Measurements from ENCODE around the gene POLR3K. TPM values are rescaled to one million over a fixed set of nuclear protein-coding genes. Genes with fewer than 3 reads are reported as not detected.
"Not testable (repeated sequence)": the region's sequence is repeated elsewhere in the genome, so short reads cannot be mapped to it uniquely, and the experiment has no call there.

Gene POLR3K
- polyA plus RNA-seq, 4 donors: 11.3 to 13.2 (median 12.9) TPM

GRCh38 chr16:24151-24550 lies 29.3 kb downstream of the POLR3K start:
- DNase-seq (ENCODE audit: low read depth in 4 of 4, low spot score in 3 of 4): not testable (repeated sequence)

- not testable (repeated sequence) for DNase-seq (ENCODE audit: low read depth in 4 of 4, low spot score in 3 of 4)
These were observed 32.5 kb downstream of the POLR3K start for GRCh38 chr16:20886-21285.

GRCh38 chr16:17062-17765 lies 36.2 kb downstream of the POLR3K start:
- DNase-seq (ENCODE audit: low read depth in 4 of 4, low spot score in 3 of 4): not testable (repeated sequence)

GRCh38 chr16:10772-11171 lies 42.6 kb downstream of the POLR3K start:
- DNase-seq (ENCODE audit: low read depth in 4 of 4, low spot score in 3 of 4): not testable (repeated sequence)

- no peak for DNase-seq (ENCODE audit: low read depth in 4 of 4, low spot score in 3 of 4)
These were observed 43.3 kb downstream of the POLR3K start for GRCh38 chr16:9903-10665.

Other genes with a start within 250 kb of the POLR3K start
- gene SNRNP25, start 220 bp upstream of the POLR3K start, polyA plus RNA-seq (ENCODE audit: insufficient read length in 4 of 4): 10 to 100 TPM; 41.8 to 52.1 (median 47.6) TPM
- 10 to 100 TPM; 21.4 to 28.8 (median 28.1) TPM for gene RHBDF1, start 19.0 kb upstream of the POLR3K start, polyA plus RNA-seq (ENCODE audit: insufficient read length in 4 of 4)
- gene MPG, start 24.6 kb upstream of the POLR3K start, polyA plus RNA-seq (ENCODE audit: insufficient read length in 4 of 4): 10 to 100 TPM; 20.7 to 35.2 (median 23.2) TPM
- gene NPRL3, start 85.1 kb upstream of the POLR3K start, polyA plus RNA-seq (ENCODE audit: insufficient read length in 4 of 4): 10 to 100 TPM; 26.4 to 32.2 (median 29.6) TPM
- gene HBZ, start 99.0 kb upstream of the POLR3K start, polyA plus RNA-seq (ENCODE audit: insufficient read length in 4 of 4): 1 to 10 TPM in 2 of 4 donors, under 1 TPM in 2; 0.37 to 4.2 (median 1.7) TPM
- gene HBM, start 112.4 kb upstream of the POLR3K start, polyA plus RNA-seq (ENCODE audit: insufficient read length in 4 of 4): 1 to 10 TPM; 2.1 to 5.7 (median 3.7) TPM
- gene HBA2, start 119.3 kb upstream of the POLR3K start, polyA plus RNA-seq (ENCODE audit: insufficient read length in 4 of 4): 1,000 to 10,000 TPM in 3 of 4 donors, 100 to 1,000 TPM in 1; 794 to 1,266 (median 1,092) TPM
- 100 to 1,000 TPM; 530 to 845 (median 681) TPM for gene HBA1, start 123.1 kb upstream of the POLR3K start, polyA plus RNA-seq (ENCODE audit: insufficient read length in 4 of 4)
- under 1 TPM; 0.51 to 0.90 (median 0.78) TPM for gene HBQ1, start 126.9 kb upstream of the POLR3K start, polyA plus RNA-seq (ENCODE audit: insufficient read length in 4 of 4)
- 100 to 1,000 TPM; 104 to 141 (median 122) TPM for gene LUC7L, start 175.8 kb upstream of the POLR3K start, polyA plus RNA-seq (ENCODE audit: insufficient read length in 4 of 4)
- 10 to 100 TPM; 75.5 to 88.2 (median 81.5) TPM for gene FAM234A, start 181.2 kb upstream of the POLR3K start, polyA plus RNA-seq (ENCODE audit: insufficient read length in 4 of 4)
- 1 to 10 TPM in 3 of 4 donors, under 1 TPM in 1; 0.68 to 2.8 (median 1.9) TPM for gene RGS11, start 222.3 kb upstream of the POLR3K start, polyA plus RNA-seq (ENCODE audit: insufficient read length in 4 of 4)
- 1 to 10 TPM; 1.9 to 5.6 (median 3.5) TPM for gene ARHGDIG, start 227.0 kb upstream of the POLR3K start, polyA plus RNA-seq (ENCODE audit: insufficient read length in 4 of 4)
- 1 to 10 TPM in 2 of 4 donors, under 1 TPM in 2; 0.53 to 2.0 (median 1.2) TPM for gene PDIA2, start 229.6 kb upstream of the POLR3K start, polyA plus RNA-seq (ENCODE audit: insufficient read length in 4 of 4)

Measured in right renal pelvis (tissue), 4 donors.